Colon (tissue), 2 donors: ENCODE measurements around the gene ZNF197.
"Not testable (repeated sequence)": the region's sequence is repeated elsewhere in the genome, so short reads cannot be mapped to it uniquely, and the experiment has no call there.

ENCODE experiments used
- FAIRE-seq: peaks from 2 replicates; lab custom pipeline; 2012; peaks lifted over from hg19 to GRCh38; lab: Jason Lieb, UNC
- donor health status: control.
- donor health status: control.

Gene ZNF197

GRCh38 chr3:44624749-44625480 is at the start of gene ZNF197:
Gene ZNF197, plus strand, starts transcription at chr3:44625036. Its CDS starts 4,119 bp downstream, at chr3:44629155.
- FAIRE-seq, result no peak

- no peak for FAIRE-seq
These were observed 48.2 kb upstream of the ZNF197 start for GRCh38 chr3:44576613-44577012.

- FAIRE-seq, result not testable (repeated sequence)
These were observed 47.4 kb upstream of the ZNF197 start for GRCh38 chr3:44577354-44577952.

- not testable (repeated sequence) for FAIRE-seq
These were observed 46.5 kb upstream of the ZNF197 start for GRCh38 chr3:44578316-44578715.

DNA sequence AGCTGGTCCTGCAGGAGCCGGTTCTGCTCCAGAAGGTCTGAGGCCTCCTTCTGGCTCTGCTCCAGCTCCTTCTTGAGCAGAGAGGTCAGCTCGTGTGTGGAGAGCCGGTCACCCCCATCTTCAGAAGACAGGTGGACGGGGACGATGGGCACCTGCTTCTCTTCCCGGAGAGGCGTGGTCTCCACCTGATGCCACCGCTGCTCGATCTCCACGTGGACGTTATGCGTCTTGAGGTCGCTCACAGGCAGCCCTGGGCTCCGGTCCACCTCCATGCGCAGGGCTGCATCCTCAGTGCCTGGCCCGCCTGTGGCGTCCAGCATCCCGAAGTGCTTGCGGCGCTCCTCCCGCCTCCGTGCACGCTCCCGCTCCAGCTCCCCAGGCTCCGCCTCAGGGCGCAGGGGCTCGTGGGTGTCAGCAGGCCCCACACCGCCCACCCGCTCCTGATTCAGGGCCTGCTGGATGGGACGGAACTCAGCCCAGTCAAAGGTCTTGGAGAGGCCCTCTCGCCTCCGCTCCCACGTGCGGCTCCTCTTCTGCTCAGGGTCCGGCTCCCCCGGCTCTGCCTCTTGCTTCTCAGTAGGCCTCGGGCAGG is 45.8 kb upstream of the ZNF197 start:
- FAIRE-seq, result not testable (repeated sequence)

DNA sequence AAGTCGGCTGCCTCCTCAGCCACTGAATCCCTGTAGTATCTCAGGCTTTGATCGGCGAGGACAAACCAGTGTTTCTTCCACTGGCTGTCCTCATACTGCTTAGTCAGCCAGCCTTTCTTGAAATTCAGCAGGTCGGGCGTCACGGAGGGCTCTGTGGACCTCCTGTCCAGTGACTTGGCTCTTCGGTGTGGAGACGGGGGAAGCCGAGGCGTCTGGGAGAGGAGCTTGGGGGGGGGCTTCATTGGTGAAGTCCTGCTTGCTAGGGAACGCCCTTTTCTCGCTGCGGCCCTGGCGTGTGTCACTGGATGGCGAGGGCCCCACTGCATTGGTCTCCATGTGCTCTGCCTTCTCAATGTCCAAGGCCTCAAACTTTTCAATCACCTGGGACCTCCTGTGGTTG is 45.1 kb upstream of the ZNF197 start:
- not testable (repeated sequence) for FAIRE-seq

- FAIRE-seq, result not testable (repeated sequence)
These were observed 43.9 kb upstream of the ZNF197 start for GRCh38 chr3:44580971-44581370.

DNA sequence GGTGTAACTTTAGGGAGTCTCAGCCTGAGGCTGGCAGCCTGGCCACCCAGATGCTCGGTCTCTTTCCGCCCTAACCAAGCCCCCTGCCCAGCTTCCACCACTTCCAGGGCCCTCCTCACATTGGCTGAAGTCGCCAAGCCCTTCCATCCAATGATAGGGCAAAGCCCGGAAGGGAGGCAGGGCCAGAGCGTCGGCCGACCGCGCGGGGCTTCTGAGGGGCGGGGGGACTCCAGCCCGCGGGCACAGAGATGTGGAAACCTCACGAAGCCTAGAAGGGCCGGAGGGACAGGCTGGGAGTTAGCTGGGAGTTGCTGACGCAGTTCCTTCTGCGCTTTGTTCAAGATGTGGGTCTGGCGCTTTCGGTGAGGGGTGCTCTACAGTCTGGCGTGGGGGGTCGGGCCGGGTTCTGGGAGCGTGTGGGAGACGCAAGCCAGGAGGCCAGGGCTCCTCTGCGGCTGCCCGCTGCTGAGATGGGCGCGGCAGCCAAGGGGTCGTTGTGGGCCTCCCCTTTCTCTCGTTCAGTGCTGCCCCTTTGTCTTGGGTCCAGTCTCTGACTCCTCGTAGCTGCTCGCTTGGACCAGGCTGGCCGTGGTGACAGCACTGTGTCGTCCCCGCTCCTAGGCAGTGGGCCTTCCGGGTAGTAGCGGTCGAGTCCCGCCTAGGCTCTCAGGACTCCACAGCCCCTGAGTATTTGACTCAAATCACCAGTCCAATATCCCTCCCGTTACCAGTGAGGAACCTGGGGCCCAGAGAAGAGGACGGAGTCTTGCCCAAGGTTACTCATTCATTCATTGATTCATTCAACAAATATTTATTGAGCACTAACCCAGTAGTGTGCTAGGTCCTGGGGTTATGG is 40.0 kb upstream of the ZNF197 start, which contains the start of gene ZNF660:
TSS of gene ZNF660 (plus strand) at position 319 of the 856 bp plus-strand sequence. CDS start 9,230 bp downstream, outside the sequence.
- FAIRE-seq, result no peak

DNA sequence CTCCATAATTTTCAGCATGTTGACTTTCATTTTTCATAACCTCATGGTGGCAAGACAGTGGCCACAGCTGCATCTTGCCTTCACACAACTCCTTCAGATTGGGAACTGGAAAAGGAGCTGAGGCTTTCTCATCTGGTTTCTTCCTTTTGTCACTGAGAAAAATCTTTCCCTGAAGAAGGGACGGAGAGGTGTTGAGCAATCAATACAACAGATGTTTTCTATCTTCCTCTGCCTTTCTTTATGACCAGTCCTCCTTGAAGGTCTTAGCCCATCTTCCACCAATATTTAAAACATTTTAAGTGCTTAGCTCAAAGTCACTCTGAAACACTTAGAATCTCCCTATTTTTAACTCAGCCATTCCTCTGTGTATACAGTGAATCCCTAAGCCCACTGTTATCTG is 28.2 kb upstream of the ZNF197 start:
- no peak for FAIRE-seq

DNA sequence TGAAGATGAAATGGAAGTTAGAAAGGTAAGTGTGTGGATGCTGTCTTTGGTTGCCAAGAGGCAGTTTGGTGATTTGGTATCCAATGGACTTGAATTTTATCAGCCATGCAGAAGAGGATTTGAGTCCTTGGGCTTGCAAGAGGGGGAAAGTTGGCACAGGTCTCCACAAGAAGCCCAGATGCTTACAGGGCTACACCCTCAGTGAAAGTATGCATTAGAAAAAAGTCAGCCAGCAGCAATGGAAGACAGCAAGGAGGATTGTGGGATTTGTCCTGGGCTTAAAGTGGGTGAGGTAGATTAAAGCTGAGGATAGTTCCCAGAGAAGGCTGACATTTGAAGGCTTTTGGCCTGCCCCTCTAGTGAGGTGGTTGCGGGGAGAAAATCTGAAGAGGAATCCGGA is 23.1 kb upstream of the ZNF197 start:
- FAIRE-seq, result no peak

GRCh38 chr3:44612678-44613077 is 12.2 kb upstream of the ZNF197 start:
- FAIRE-seq, result no peak

DNA sequence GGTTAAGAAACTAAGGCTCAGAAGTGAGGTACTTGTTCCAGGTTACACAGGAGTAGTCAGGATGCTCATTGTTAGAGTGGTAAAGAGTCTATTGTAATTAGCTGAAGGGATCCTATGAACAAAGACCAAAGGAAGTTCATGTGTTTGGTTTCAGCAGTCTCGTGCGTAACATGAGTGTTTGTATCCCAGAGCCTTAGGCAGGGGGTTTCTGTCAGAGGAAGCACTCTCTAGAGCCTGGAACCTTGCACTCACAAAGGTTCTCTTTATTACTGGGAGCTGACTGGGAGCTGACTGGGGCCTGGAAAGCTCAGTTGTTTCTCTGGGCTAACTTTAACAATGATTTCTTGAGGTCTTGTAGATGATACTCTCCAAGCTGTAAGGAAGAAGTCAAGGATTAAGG is 3.9 kb downstream of the ZNF197 start:
- FAIRE-seq, result no peak

DNA sequence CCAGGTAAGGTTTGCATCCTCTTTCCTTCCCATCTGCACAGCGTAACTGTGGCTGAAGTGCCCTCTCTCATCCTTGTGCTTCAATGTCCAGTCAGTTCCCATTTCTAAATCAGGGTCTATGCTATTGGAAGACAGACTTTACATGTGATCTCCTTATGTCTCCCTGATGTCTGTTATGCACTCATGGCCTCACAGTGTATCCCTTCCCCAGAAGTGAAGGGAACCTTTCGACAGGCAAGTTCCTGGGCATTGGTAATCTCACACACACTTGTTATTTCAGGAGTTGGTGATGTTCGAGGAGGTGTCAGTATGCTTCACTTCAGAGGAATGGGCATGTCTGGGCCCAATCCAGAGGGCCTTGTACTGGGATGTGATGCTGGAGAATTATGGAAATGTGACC is 7.4 kb downstream of the ZNF197 start:
- no peak for FAIRE-seq

DNA sequence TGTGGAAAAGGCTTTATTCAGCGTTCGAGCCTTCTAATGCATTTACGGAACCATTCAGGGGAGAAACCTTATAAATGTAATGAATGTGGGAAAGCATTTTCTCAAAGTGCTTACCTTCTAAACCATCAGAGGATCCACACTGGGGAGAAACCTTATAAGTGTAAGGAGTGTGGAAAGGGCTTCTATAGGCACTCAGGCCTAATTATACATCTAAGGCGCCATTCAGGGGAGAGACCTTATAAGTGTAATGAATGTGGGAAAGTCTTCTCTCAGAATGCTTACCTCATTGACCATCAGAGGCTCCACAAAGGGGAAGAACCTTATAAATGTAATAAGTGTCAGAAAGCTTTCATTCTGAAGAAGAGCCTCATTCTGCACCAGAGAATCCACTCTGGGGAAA is 17.5 kb downstream of the ZNF197 start:
- no peak for FAIRE-seq

DNA sequence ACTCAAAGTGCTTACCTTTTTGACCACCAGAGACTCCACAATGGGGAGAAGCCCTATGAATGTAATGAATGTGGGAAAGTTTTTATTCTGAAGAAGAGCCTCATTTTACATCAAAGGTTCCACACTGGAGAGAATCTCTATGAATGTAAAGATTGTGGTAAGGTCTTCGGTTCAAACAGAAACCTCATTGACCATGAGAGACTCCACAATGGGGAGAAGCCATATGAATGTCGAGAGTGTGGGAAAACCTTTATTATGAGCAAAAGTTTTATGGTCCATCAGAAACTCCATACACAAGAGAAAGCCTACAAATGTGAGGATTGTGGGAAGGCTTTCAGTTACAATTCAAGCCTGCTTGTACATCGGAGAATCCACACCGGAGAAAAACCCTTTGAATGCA is 18.2 kb downstream of the ZNF197 start:
- no peak for FAIRE-seq

- FAIRE-seq, result no peak
These were observed 22.9 kb downstream of the ZNF197 start for GRCh38 chr3:44647771-44648170.

GRCh38 chr3:44648564-44649229 is 23.9 kb downstream of the ZNF197 start, which contains the start of gene ZNF35:
Gene ZNF35, plus strand, starts transcription at chr3:44648732. Its CDS starts 2,336 bp downstream, at chr3:44651068.
- no peak for FAIRE-seq

DNA sequence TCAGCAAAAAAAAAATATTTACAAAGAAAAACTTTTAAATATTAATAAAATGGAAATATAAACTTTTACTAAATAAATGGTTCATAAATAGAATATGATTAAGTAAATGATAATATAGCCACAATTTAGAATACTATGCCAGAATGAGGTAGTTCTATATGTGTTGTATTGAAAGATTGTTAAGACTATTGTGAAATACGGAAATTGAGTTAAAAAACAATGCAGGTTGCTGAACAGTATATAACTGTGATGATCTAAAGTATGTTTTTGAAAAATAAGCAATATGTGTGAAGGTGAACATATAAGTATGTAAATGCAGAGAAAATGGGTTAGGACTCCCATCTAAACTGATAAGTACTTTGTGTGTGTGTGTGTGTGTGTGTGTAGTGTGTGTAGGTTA is 24.9 kb downstream of the ZNF197 start:
- FAIRE-seq, result peak; percentile 36

DNA sequence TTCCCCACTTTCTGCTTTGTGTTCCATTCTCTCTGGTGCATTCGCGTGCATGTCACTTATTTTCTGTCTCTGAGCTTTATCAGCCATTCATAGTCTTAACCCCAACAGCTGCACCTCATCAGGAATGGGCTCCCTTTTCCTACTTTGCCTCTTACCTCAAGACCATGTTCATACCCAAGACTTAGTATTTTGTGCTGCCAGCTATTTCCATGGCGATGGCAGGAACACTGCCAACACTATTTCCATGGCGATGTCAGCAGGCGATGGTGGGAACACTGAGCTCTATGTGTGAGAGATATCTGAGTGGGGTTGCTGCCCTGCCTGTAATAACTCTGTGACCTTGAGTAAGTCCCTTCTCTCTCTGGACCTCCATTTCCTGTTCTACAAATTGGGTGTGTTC is 29.2 kb downstream of the ZNF197 start:
- no peak for FAIRE-seq

- no peak for FAIRE-seq
These were observed 34.2 kb downstream of the ZNF197 start for GRCh38 chr3:44659015-44659414.

- FAIRE-seq, result no peak
These were observed 34.6 kb downstream of the ZNF197 start for GRCh38 chr3:44659434-44659833.

- no peak for FAIRE-seq
These were observed 36.4 kb downstream of the ZNF197 start for GRCh38 chr3:44661189-44661588.
